Cardiac fibroblast (primary cell): ENCODE measurements around the gene PTPRD.

Experiments used
- DNase-seq, 2 donors: peaks; one replicate each; pipeline versions ENCODE4 v3.0.0 to v3.0.0-alpha.2; 2010; ENCODE audit warnings: low read depth in 2 of 2
- H3K4me3 ChIP-seq, 2 donors: replicated peaks in 1 of 2; 1 replicate in 1 of 2; 2 replicates in 1 of 2; pipeline ENCODE4 v1.5.1; 2011; ENCODE audit warnings: low read depth in 2 of 2, low read length in 2 of 2, mild to moderate bottlenecking in 2 of 2, moderate library complexity in 1 of 2
- TF ChIP-seq, protein P1 (sequence below): IDR thresholded peaks from one replicate; pipeline ENCODE4 v1.5.1; 2011; ENCODE audit warnings: low read depth, mild to moderate bottlenecking, low read length, inconsistent platforms

The PTPRD gene

DNA sequence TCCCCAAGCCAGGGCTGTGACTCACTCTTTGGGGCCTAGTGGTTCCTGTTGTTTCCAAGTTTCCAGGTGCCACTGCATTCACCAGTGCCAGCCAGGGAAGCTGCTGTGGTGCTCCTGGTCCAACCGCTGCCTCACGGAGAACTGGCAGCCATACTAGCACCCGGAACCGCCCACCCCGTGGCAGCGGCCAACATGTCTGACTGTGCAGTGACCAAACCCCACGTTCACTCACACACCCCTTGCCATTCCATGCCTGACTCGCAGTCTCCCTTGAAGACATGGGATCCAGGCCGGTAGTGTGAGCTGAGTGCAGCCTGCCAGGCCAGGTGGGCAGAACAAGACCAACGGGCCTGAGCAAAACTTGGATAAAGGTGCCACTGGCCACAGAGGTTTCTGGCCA, 1968.2 kb downstream of the PTPRD start:
- no peak overlapping the region for H3K4me3 ChIP-seq
- TF ChIP-seq, protein P1, sequence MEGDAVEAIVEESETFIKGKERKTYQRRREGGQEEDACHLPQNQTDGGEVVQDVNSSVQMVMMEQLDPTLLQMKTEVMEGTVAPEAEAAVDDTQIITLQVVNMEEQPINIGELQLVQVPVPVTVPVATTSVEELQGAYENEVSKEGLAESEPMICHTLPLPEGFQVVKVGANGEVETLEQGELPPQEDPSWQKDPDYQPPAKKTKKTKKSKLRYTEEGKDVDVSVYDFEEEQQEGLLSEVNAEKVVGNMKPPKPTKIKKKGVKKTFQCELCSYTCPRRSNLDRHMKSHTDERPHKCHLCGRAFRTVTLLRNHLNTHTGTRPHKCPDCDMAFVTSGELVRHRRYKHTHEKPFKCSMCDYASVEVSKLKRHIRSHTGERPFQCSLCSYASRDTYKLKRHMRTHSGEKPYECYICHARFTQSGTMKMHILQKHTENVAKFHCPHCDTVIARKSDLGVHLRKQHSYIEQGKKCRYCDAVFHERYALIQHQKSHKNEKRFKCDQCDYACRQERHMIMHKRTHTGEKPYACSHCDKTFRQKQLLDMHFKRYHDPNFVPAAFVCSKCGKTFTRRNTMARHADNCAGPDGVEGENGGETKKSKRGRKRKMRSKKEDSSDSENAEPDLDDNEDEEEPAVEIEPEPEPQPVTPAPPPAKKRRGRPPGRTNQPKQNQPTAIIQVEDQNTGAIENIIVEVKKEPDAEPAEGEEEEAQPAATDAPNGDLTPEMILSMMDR, result no peak
- no peak for DNase-seq

DNA sequence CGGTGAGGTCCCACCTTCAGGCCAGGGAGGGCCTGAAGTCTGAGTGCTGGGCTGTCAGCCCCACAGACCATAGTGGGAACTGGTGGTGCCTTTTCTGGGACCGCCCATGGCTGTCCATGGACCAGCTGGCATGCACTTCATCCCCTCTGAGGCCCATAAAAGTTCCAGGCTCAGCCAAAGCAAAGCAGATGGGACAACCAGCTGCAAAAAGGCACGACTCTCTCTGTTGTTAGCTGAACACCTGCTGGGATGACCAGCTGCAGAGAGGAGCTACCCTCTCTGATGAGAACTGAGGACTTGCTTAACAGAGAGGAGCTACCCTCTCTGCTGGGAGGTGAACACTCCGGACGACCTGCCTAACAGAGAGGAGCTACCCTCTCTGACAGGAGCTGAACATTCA, 1968.9 kb downstream of the PTPRD start:
- no peak overlapping the region for H3K4me3 ChIP-seq
- TF ChIP-seq, protein P1, result no peak
- DNase-seq, result no peak

DNA sequence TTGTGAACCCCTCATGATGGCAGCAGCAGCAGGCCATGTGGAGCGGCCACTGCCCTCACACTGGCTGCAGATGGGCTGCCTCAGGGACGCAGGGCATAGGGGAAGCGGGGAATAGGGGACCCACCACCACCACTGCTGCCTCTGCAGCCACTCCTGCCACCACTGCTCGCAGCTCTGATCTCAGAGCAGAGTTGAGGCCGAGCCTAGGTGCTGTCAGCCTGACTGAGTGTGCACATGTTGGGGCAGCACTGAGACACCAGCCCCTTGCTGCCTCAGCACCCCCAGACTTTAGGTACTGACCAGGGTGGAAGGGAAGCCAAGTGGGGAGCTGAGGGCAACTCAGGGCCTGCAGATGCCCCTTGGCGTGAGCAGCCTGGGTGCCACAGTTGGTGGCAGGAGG, 1969.3 kb downstream of the PTPRD start:
- TF ChIP-seq, protein P1, result no peak
- H3K4me3 ChIP-seq, result no peak overlapping the region
- DNase-seq, result no peak

- DNase-seq, result no peak
- H3K4me3 ChIP-seq, result no peak overlapping the region
- TF ChIP-seq, protein P1, result no peak
These were observed 1972.0 kb downstream of the PTPRD start for GRCh38 chr9:8640761-8641160.

DNA sequence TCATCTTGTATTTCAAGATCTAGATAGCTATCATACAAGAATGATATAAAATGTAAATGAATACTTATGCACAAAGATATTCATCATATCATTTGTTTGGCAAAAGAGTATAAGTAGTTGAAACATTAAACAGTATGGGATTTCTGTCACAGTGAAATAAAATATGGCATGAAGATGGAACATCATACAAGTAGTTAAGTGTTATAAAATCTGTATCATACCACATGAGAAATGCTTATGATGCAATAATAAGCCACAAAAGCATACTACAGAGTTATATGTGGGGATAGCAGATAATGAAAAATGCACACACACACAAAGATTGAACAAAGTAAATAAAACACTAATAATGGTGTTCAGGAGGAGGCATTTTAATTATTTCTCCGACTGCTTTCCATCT, 1975.2 kb downstream of the PTPRD start:
- no peak for DNase-seq
- H3K4me3 ChIP-seq, result no peak overlapping the region
- TF ChIP-seq, protein P1, result no peak

DNA sequence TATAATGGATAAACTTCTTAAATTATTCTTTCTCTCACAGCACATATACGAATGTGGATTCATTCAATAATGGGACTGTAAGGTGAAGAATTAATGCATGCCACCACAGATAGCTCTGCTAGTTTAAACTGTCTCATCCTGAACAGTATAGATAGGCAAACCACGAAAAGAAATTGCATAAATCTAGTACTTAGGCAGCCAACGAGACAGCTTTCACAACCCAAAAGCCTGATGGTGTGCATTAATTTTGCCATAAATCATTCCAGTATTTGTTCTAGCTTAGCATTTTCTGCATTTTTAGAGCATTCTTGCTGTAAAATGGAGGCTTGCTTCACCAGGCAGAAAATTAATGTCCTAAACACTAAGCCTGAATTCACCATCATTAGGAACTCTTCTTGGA, 1979.0 kb downstream of the PTPRD start:
- DNase-seq, result no peak
- H3K4me3 ChIP-seq, result no peak overlapping the region
- TF ChIP-seq, protein P1, result no peak

DNA sequence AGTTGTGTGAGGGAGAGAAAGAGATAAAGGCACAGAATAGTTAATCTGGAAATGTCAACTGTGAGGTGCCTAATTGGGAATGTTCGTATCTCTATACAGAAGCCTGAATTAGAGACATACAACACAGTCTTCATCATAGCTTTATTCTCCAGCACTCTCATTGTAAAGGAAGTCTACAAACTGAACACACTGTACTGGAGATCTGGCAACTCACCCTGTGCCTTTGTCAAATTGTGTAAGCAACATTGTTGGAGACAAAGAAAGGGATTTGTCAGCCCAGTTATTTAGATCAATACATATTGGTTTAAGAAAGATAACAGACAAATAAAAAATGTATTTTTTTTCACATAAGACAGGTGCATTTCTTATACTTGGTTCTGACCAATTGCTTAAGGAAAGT, 1980.3 kb downstream of the PTPRD start:
- TF ChIP-seq, protein P1, result no peak
- no peak overlapping the region for H3K4me3 ChIP-seq
- no peak for DNase-seq
